Measurements from ENCODE around the gene OSBPL7.

OSBPL7 gene

GRCh38 chr17:47813077-47813476, 8.5 kb downstream of the OSBPL7 start:
- Histone ChIP-seq H2AFZ (ENCODE audit: low read depth, low read length) (no peak overlapping the region), H3K4me3 (ENCODE audit: low read length) (no peak overlapping the region), H3K4me1 (ENCODE audit: insufficient read depth, low read length) (peaks cover 3% of the 10 kb centered on the region), H3K27me3 (ENCODE audit: insufficient read depth, low read length) (no peaks in the 10 kb centered on the region), H3K9me3 (ENCODE audit: low read length) (no peaks in the 10 kb centered on the region), H3K36me3 (ENCODE audit: insufficient read depth, low read length) (peaks cover 26% of the 10 kb centered on the region)

GRCh38 chr17:47812146-47812920, 9.3 kb downstream of the OSBPL7 start:
- no peak overlapping the region for H3K4me3 ChIP-seq (ENCODE audit: low read length)
- H3K4me1 ChIP-seq (ENCODE audit: insufficient read depth, low read length): peaks cover 3% of the 10 kb centered on the region
- H3K36me3 ChIP-seq (ENCODE audit: insufficient read depth, low read length): peaks cover 28% of the 10 kb centered on the region
- H2AFZ ChIP-seq (ENCODE audit: low read depth, low read length): no peak overlapping the region
- no peaks in the 10 kb centered on the region for H3K27me3 ChIP-seq (ENCODE audit: insufficient read depth, low read length)
- H3K9me3 ChIP-seq (ENCODE audit: low read length): no peaks in the 10 kb centered on the region

DNA sequence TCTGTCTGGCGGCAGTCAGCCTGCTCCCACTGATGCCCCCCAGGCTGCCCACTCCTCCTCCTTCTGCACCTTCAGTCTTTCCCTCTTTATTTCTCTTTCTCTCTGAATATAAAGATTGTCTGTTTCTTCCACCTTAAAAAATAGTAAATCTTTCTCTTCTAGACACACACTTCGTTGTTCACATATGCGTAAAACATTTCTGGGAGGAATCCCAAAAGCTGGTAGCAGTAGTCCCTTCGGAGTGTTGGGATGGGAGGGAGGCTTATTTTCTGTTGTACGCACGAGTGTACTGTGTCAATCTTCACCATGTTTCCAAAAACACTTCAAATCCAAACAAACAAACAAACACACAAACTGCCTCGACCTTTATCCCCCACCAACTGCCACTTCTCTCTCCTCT, 9.9 kb downstream of the OSBPL7 start:
- no peak overlapping the region for H2AFZ ChIP-seq (ENCODE audit: low read depth, low read length)
- peaks cover 3% of the 10 kb centered on the region for H3K4me1 ChIP-seq (ENCODE audit: insufficient read depth, low read length)
- no peaks in the 10 kb centered on the region for H3K27me3 ChIP-seq (ENCODE audit: insufficient read depth, low read length)
- H3K36me3 ChIP-seq (ENCODE audit: insufficient read depth, low read length): peaks cover 23% of the 10 kb centered on the region
- H3K9me3 ChIP-seq (ENCODE audit: low read length): no peaks in the 10 kb centered on the region
- no peak overlapping the region for H3K4me3 ChIP-seq (ENCODE audit: low read length)

GRCh38 chr17:47810901-47811635, 10.5 kb downstream of the OSBPL7 start:
- Histone ChIP-seq H3K9me3 (ENCODE audit: low read length) (no peaks in the 10 kb centered on the region), H3K36me3 (ENCODE audit: insufficient read depth, low read length) (peaks cover 21% of the 10 kb centered on the region), H3K4me3 (ENCODE audit: low read length) (no peak overlapping the region), H3K4me1 (ENCODE audit: insufficient read depth, low read length) (peaks cover 3% of the 10 kb centered on the region), H2AFZ (ENCODE audit: low read depth, low read length) (no peak overlapping the region), H3K27me3 (ENCODE audit: insufficient read depth, low read length) (no peaks in the 10 kb centered on the region)

DNA sequence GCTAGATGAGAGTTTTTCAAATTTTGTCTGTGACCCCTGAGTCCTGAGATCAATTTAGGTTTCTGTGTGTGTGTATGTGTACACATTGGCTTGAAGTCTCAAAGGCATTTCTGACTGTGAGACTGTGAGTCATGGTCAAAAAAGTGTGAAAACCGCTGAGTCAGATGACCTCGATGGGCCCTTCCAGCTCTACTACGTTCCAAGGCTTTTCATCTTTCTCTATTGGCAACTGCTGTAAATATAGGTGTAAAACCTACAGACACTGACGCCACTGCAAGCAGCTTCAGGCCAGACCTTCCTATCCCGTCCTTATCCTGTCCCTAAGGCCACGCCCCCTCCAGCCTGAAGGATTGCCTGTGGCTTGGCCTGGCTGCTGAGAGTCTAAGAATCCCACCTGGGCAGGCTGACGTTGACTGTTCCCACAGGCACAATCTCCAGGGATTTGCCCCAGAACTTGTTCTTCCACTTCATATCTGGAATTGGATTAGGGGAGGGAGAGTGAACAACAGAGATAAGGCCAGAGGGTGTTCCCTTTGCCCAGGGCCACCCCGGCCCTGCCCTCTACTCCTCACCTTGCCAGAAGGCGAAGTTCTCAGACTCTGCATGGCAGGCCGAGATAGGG, 11.3 kb downstream of the OSBPL7 start:
- H3K9me3 ChIP-seq (ENCODE audit: low read length): no peaks in the 10 kb centered on the region
- H2AFZ ChIP-seq (ENCODE audit: low read depth, low read length): no peak overlapping the region
- H3K27me3 ChIP-seq (ENCODE audit: insufficient read depth, low read length): no peaks in the 10 kb centered on the region
- no peak overlapping the region for H3K4me3 ChIP-seq (ENCODE audit: low read length)
- H3K4me1 ChIP-seq (ENCODE audit: insufficient read depth, low read length): peaks cover 3% of the 10 kb centered on the region
- H3K36me3 ChIP-seq (ENCODE audit: insufficient read depth, low read length): peaks cover 16% of the 10 kb centered on the region

DNA sequence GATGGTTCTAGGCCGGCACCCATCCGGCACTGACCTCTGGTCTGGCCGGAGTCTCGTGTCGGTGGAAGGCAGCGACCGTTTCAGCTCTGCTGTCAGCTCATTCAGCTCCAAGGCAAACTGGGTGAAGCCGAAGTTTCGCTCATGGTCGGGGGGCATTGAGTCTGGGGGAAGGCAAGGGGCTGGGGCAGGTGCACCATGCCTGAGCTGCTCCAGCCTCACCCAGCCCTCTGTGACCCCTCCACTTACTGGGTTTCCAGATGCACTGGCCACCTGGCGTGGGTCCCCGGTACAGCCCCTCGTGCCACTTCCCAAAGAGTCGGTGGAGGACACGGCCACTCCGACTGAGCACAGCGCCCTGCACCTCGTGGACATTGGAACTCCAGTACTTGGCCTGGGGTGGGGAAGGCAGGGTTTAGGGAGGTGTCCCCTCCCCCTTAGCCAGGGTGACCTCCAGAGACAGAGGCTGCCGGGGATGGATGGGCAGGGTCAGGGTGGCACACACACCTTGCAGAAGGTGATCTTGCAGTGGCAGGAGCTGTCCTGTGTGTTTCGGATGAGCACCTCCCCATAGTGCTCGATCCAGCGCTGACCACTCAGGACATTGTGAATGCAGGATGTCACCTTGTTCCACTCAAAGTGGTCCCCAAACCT, 12.6 kb downstream of the OSBPL7 start:
- H2AFZ ChIP-seq (ENCODE audit: low read depth, low read length): no peak overlapping the region
- no peak overlapping the region for H3K4me3 ChIP-seq (ENCODE audit: low read length)
- peaks cover 12% of the 10 kb centered on the region for H3K36me3 ChIP-seq (ENCODE audit: insufficient read depth, low read length)
- peaks cover under 1% of the 10 kb centered on the region for H3K27me3 ChIP-seq (ENCODE audit: insufficient read depth, low read length)
- H3K4me1 ChIP-seq (ENCODE audit: insufficient read depth, low read length): peaks cover 3% of the 10 kb centered on the region
- no peaks in the 10 kb centered on the region for H3K9me3 ChIP-seq (ENCODE audit: low read length)

DNA sequence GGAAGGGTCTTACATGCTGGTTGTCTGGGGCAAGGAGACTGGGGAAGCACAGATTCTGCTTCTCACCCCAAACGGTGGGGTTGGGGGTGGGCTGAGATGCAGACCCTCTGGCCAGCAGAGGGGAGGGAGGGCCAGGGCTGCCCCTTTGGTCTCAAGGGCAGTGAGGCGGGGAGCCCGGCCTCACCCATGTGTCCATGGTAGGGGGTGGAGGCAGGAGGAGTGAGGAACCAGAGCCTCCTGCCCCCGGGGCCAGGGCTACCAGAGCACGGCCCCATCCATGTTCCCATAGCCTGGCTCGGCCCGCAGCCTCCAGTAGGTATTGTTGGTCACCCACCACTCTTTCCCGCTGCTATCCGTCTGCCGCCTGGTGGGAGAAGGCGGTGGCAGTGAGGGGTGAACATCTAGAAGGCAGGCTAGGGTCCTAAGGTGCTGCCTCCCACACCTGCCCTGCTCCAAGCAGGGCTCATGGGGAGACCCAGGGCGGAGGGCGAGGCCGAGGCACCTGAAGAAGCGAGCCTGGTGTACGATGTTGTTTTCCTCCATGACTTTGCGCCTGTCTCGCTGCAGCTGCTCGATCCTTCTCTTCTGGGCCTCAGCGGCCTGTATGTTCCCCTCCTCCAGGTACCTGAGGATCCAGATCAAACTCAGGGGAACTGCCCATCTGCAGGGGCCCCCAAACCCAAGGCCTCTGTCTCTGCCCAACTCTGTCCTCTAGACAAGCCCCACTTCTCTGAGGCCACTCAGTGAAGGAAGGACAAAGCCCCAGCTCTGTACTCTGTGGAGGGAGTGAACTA, 13.4 kb downstream of the OSBPL7 start:
- peaks cover 12% of the 10 kb centered on the region for H3K36me3 ChIP-seq (ENCODE audit: insufficient read depth, low read length)
- peaks cover 8% of the 10 kb centered on the region for H3K27me3 ChIP-seq (ENCODE audit: insufficient read depth, low read length)
- H3K9me3 ChIP-seq (ENCODE audit: low read length): no peaks in the 10 kb centered on the region
- no peak overlapping the region for H2AFZ ChIP-seq (ENCODE audit: low read depth, low read length)
- H3K4me3 ChIP-seq (ENCODE audit: low read length): no peak overlapping the region
- H3K4me1 ChIP-seq (ENCODE audit: insufficient read depth, low read length): peaks cover 3% of the 10 kb centered on the region

- Histone ChIP-seq H3K4me1 (ENCODE audit: insufficient read depth, low read length) (peaks cover 3% of the 10 kb centered on the region), H3K9me3 (ENCODE audit: low read length) (no peaks in the 10 kb centered on the region), H3K27me3 (ENCODE audit: insufficient read depth, low read length) (peaks cover 9% of the 10 kb centered on the region), H3K36me3 (ENCODE audit: insufficient read depth, low read length) (peaks cover 12% of the 10 kb centered on the region), H2AFZ (ENCODE audit: low read depth, low read length) (no peak overlapping the region), H3K4me3 (ENCODE audit: low read length) (no peak overlapping the region)
Observed at GRCh38 chr17:47807421-47807820, 14.2 kb downstream of the OSBPL7 start.

GRCh38 chr17:47806913-47807255, 14.7 kb downstream of the OSBPL7 start:
- no peak overlapping the region for H3K4me3 ChIP-seq (ENCODE audit: low read length)
- H3K4me1 ChIP-seq (ENCODE audit: insufficient read depth, low read length): peaks cover 3% of the 10 kb centered on the region
- H3K36me3 ChIP-seq (ENCODE audit: insufficient read depth, low read length): peaks cover 12% of the 10 kb centered on the region
- peaks cover 11% of the 10 kb centered on the region for H3K27me3 ChIP-seq (ENCODE audit: insufficient read depth, low read length)
- H3K9me3 ChIP-seq (ENCODE audit: low read length): no peaks in the 10 kb centered on the region
- no peak overlapping the region for H2AFZ ChIP-seq (ENCODE audit: low read depth, low read length)

- H3K4me1 ChIP-seq (ENCODE audit: insufficient read depth, low read length): peaks cover 3% of the 10 kb centered on the region
- H3K27me3 ChIP-seq (ENCODE audit: insufficient read depth, low read length): peaks cover 17% of the 10 kb centered on the region
- no peaks in the 10 kb centered on the region for H3K9me3 ChIP-seq (ENCODE audit: low read length)
- H3K36me3 ChIP-seq (ENCODE audit: insufficient read depth, low read length): peaks cover 12% of the 10 kb centered on the region
- H3K4me3 ChIP-seq (ENCODE audit: low read length): no peak overlapping the region
- H2AFZ ChIP-seq (ENCODE audit: low read depth, low read length): no peak overlapping the region
Observed at GRCh38 chr17:47806026-47806912, 15.3 kb downstream of the OSBPL7 start.

DNA sequence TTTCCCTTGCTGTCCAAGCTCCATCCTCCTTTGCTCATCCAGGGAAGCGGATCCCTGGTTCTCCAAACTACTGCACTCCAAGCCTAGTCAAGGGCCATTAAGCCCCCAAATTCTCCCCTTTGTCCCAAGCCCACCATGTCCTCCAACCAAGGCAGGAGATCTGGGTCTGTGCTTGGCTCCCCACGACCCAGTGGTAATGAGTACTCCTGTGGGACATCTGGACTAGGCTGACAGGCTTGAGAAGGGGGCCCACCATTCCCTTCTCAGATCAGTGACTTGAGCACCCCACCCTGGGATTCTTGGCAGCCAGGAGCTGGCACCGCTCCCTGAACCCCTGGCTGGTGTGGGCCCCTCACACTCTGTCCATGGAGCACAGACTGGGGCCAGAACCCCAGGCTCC, 17.1 kb downstream of the OSBPL7 start:
- H3K27me3 ChIP-seq (ENCODE audit: insufficient read depth, low read length): peaks cover 26% of the 10 kb centered on the region
- H3K4me3 ChIP-seq (ENCODE audit: low read length): no peak overlapping the region
- no peaks in the 10 kb centered on the region for H3K9me3 ChIP-seq (ENCODE audit: low read length)
- peaks cover 12% of the 10 kb centered on the region for H3K36me3 ChIP-seq (ENCODE audit: insufficient read depth, low read length)
- no peak overlapping the region for H2AFZ ChIP-seq (ENCODE audit: low read depth, low read length)
- no peaks in the 10 kb centered on the region for H3K4me1 ChIP-seq (ENCODE audit: insufficient read depth, low read length)

DNA sequence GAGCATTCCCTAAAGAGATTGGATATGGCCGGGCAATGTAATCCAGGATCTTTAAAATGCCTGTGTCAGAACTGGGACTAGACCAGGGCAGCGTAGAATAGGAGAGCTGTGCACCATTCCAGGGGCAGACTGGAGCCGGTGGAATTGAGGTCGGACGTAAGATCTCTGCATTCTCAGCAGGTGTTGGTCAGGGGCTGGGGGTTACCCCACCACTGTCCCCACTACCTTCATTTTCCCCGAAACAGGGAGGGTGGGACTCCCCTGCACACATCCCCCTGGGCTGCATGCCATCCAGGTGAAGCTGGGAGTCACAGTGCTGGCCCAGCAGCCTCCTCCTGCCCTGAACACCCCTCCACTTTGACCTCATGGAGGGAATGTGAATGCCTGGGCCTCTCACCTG, 17.8 kb downstream of the OSBPL7 start:
- peaks cover 26% of the 10 kb centered on the region for H3K27me3 ChIP-seq (ENCODE audit: insufficient read depth, low read length)
- peaks cover 9% of the 10 kb centered on the region for H3K36me3 ChIP-seq (ENCODE audit: insufficient read depth, low read length)
- H3K9me3 ChIP-seq (ENCODE audit: low read length): no peaks in the 10 kb centered on the region
- H2AFZ ChIP-seq (ENCODE audit: low read depth, low read length): no peak overlapping the region
- no peaks in the 10 kb centered on the region for H3K4me1 ChIP-seq (ENCODE audit: insufficient read depth, low read length)
- no peak overlapping the region for H3K4me3 ChIP-seq (ENCODE audit: low read length)
